K562 (cell line): Measurements from ENCODE around the gene LANCL1. TPM values are rescaled to one million over a fixed set of nuclear protein-coding genes. Genes with fewer than 3 reads are reported as not detected.

ENCODE experiments used
- ATAC-seq: fragments of 200-7000 bp; cut with Tn5 transposase; 3 replicates; pipeline ENCODE4 v1.9.1; 2020; ENCODE audit warnings: moderate library complexity
- BruUV-seq: library from RNA; stranded (reverse); fragments of 400-500 nt; replicated peaks from 2 replicates; lab custom pipeline; 2021; lab: Mats Ljungman, UMichigan
- CTCF ChIA-PET: fragments of 300-600 bp; formaldehyde crosslinking; extraction: SDS; loops from one replicate; lab custom pipeline; 2021; ENCODE audit warnings: low intra/inter-chr PET ratio; lab: Yijun Ruan, JAX
- POLR2A ChIA-PET: fragments of 300-600, 350-650 bp; sonication (Branson Sonifier 250); formaldehyde crosslinking; extraction: SDS; loops from one replicate; lab custom pipeline; 2021; ENCODE audit warnings: antibody characterized with exemption, inconsistent platforms; lab: Yijun Ruan, JAX
- DNase-seq, 4 experiments: peaks; one replicate each; pipeline versions ENCODE4 v3.0.0 to v3.0.0-alpha.2; 2011 to 2018; ENCODE audit warnings: low spot score in 3 of 4, mixed read lengths in 3 of 4; ENCODE audit errors: extremely low read depth in 1 of 4
- FAIRE-seq: peaks from 2 replicates; lab custom pipeline; 2011; peaks lifted over from hg19 to GRCh38; lab: Jason Lieb, UNC
- H2AFZ ChIP-seq: 2 replicates; pipeline ENCODE4 v1.6.0; 2011; ENCODE audit warnings: low read depth, low read length, control low read depth, inconsistent platforms
- H3K27ac ChIP-seq: fragments of 200-600 bp; 3 replicates; pipeline ENCODE4 v1.8.0; 2011; ENCODE audit warnings: low read depth, mild to moderate bottlenecking, control low read depth, inconsistent platforms, low read length, moderate library complexity, mixed read lengths; ENCODE audit errors: extremely low read depth
- H3K27me3 ChIP-seq, 2 experiments: fragments of 300-600 bp in 1 of 2; 2 replicates in 1 of 2; 3 replicates in 1 of 2; pipeline versions ENCODE4 v1.6.0 to v1.8.0; 2011; ENCODE audit warnings: inconsistent platforms in 2 of 2, low read length in 2 of 2, mild to moderate bottlenecking in 1 of 2, mixed read lengths in 1 of 2, moderate library complexity in 1 of 2; ENCODE audit not compliant: control insufficient read depth in 2 of 2, insufficient read depth in 2 of 2
- H3K36me3 ChIP-seq: fragments of 300-600 bp; 3 replicates; pipeline ENCODE4 v1.8.0; 2011; ENCODE audit warnings: mild to moderate bottlenecking, low read length, inconsistent platforms; ENCODE audit not compliant: control insufficient read depth, insufficient read depth
- H3K4me1 ChIP-seq, 2 experiments: fragments of 200-600 bp in 1 of 2; replicated peaks in 1 of 2; 2 replicates in 1 of 2; 3 replicates in 1 of 2; pipeline versions ENCODE4 v1.5.1 to v1.8.0; 2011; ENCODE audit warnings: inconsistent platforms in 2 of 2, low read length in 2 of 2, mild to moderate bottlenecking in 1 of 2, mixed read lengths in 1 of 2, moderate library complexity in 1 of 2; ENCODE audit not compliant: control insufficient read depth in 2 of 2, insufficient read depth in 2 of 2
- H3K4me2 ChIP-seq: 2 replicates; pipeline ENCODE4 v1.6.1; 2011; ENCODE audit warnings: low read length, control low read depth, inconsistent platforms, mixed read lengths; ENCODE audit not compliant: insufficient read depth
- H3K4me3 ChIP-seq: fragments of 200-600 bp; sonication (generic), shearing (Covaris generic); 2 replicates; pipeline ENCODE4 v1.5.1; 2016; ENCODE audit warnings: control low read depth, inconsistent platforms
- H3K79me2 ChIP-seq: fragments of 200-600 bp; 3 replicates; pipeline ENCODE4 v1.8.0; 2011; ENCODE audit warnings: low read length, inconsistent platforms; ENCODE audit not compliant: control insufficient read depth, insufficient read depth
- H3K9ac ChIP-seq, 2 experiments: 2 replicates each; pipeline versions ENCODE4 v1.6.0 to v1.6.1; 2011; ENCODE audit warnings: low read depth in 2 of 2, low read length in 2 of 2, control low read depth in 1 of 2, inconsistent platforms in 1 of 2, mild to moderate bottlenecking in 1 of 2, mixed read lengths in 1 of 2; ENCODE audit not compliant: insufficient read depth in 1 of 2
- H3K9me1 ChIP-seq: one replicate; pipeline ENCODE4 v1.6.0; 2011; ENCODE audit warnings: inconsistent platforms, mild to moderate bottlenecking, low read length, moderate library complexity; ENCODE audit not compliant: control insufficient read depth, insufficient read depth
- H3K9me3 ChIP-seq: replicated peaks from 2 replicates; pipeline ENCODE4 v1.5.1; 2011; ENCODE audit warnings: low read depth, low read length, inconsistent platforms; ENCODE audit not compliant: control insufficient read depth, insufficient read depth
- H4K20me1 ChIP-seq: replicated peaks from 2 replicates; pipeline ENCODE4 v1.6.1; 2011; ENCODE audit warnings: low read length, inconsistent platforms, mixed read lengths; ENCODE audit not compliant: control insufficient read depth, insufficient read depth
- CTCF ChIP-seq, 3 experiments: IDR thresholded peaks in 2 of 3; conservative IDR thresholded peaks in 1 of 3; 2 replicates each; pipeline ENCODE4 v1.5.1; 2011 to 2012; ENCODE audit warnings: low read length in 3 of 3, mild to moderate bottlenecking in 3 of 3, control low read depth in 2 of 3, improper control_type of control experiment in 1 of 3, inconsistent platforms in 1 of 3, low read depth in 1 of 3, mixed read lengths in 1 of 3, moderate library complexity in 1 of 3; ENCODE audit not compliant: insufficient read depth in 2 of 3
- GTF2E2 ChIP-seq: fragments of 200-800 bp; sonication (Bioruptor generic); IDR thresholded peaks from 2 replicates; pipeline ENCODE4 v1.6.1; 2016; ENCODE audit warnings: missing genetic modification characterization, missing compliant biosample characterization
- MEF2A ChIP-seq: IDR thresholded peaks from 2 replicates; pipeline ENCODE4 v1.6.1; 2011; ENCODE audit warnings: low read depth, mild to moderate bottlenecking, low read length, moderate library complexity; ENCODE audit not compliant: control insufficient read depth
- NFXL1 ChIP-seq: fragments of 450-650 bp; formaldehyde crosslinking; IDR thresholded peaks from 2 replicates; pipeline ENCODE4 v1.4.0; 2021; ENCODE audit warnings: mild to moderate bottlenecking
- PHF8 ChIP-seq: fragments of 200-600 bp; sonication (generic); IDR thresholded peaks from 2 replicates; pipeline ENCODE4 v1.6.1; 2012; ENCODE audit warnings: mixed run types, mild to moderate bottlenecking, inconsistent platforms, low read length, moderate library complexity, borderline replicate concordance
- RAD21 ChIP-seq, 2 experiments: fragments of 250-450 bp in 1 of 2; fragments of 450-650 bp in 1 of 2; sonication (Bioruptor Pico) in 1 of 2; formaldehyde crosslinking in 1 of 2; IDR thresholded peaks in 1 of 2; conservative IDR thresholded peaks in 1 of 2; 2 replicates each; pipeline versions ENCODE4 v1.4.0 to v1.8.0; 2020 to 2022; ENCODE audit warnings: mild to moderate bottlenecking in 2 of 2, moderate library complexity in 1 of 2
- SMC3 ChIP-seq: conservative IDR thresholded peaks from 2 replicates; pipeline ENCODE4 v1.6.1; 2011; ENCODE audit warnings: low read depth, low read length, improper control_type of control experiment; ENCODE audit not compliant: insufficient read depth
- TAF1 ChIP-seq: IDR thresholded peaks from 2 replicates; pipeline ENCODE4 v1.6.1; 2011; ENCODE audit warnings: mild to moderate bottlenecking, low read length, moderate library complexity; ENCODE audit not compliant: insufficient read depth, control insufficient read depth, severe bottlenecking; ENCODE audit errors: extremely low read depth
- ZNF239 ChIP-seq: fragments of 250-450 bp; sonication (Bioruptor Pico); IDR thresholded peaks from 2 replicates; pipeline ENCODE4 v1.4.0; 2020; ENCODE audit warnings: mild to moderate bottlenecking
- ZNF778 ChIP-seq: fragments of 450-650 bp; formaldehyde crosslinking; IDR thresholded peaks from 2 replicates; pipeline ENCODE4 v1.4.0; 2020; ENCODE audit warnings: mild to moderate bottlenecking, moderate library complexity
- WGBS: fragments of 100-300 bp; shearing (Covaris generic); methylation state at CpG from one replicate; pipeline ENCODE4 v1.1.6; 2016; ENCODE audit warnings: low coverage, mixed read lengths; ENCODE audit not compliant: insufficient coverage; ENCODE audit errors: missing lambda C conversion rate; 5-methylcytosine and 5-hydroxymethylcytosine counted together
- in situ Hi-C: fragments of 300-500 bp; cut with MboI; formaldehyde crosslinking; loops from 4 replicates; pipeline ENCODE4 v1.15.0; 2018; ENCODE audit warnings: inconsistent platforms, mixed read lengths
- intact Hi-C: fragments of 100-400 bp; cut with micrococcal nuclease; formaldehyde crosslinking; loops from 2 replicates; pipeline ENCODE4 v1.14.2; 2022
- polyA plus RNA-seq, 8 experiments: library from polyadenylated mRNA; depleted of rRNA in 4 of 8; stranded (reverse) in 5 of 8; unstranded in 3 of 8; fragments of >200 nt; fragmentation: Nextera tagmentation in 2 of 8; fragmentation: Illumina TruSeq in 1 of 8; extraction: Ambion mirVana in 2 of 8; extraction: Trizol in 1 of 8; gene quantifications; 2 replicates each; pipeline versions ENCODE4 v1.2.1 to v1.2.3, GENCODE V29; 2011 to 2014; ENCODE audit warnings: inconsistent platforms in 1 of 8, missing spikeins in 1 of 8
- total RNA-seq, 7 experiments: library from RNA; depleted of rRNA in 6 of 7; stranded (reverse); fragments of >200 nt in 6 of 7; fragmentation: Illumina TruSeq in 2 of 7; extraction: Trizol in 2 of 7; gene quantifications; 2 replicates each; pipeline versions ENCODE4 v1.2.1 to v1.2.3, GENCODE V29; 2011 to 2021; ENCODE audit warnings: low replicate concordance in 1 of 7

The LANCL1 gene
- total and polyA plus RNA-seq, 9 of the 15 experiments (the other 6 are each of a cell fraction or from before 2014, with no cell fraction given) = 15.3 to 56.3 (median 30.1) TPM

GRCh38 chr2:210503725-210504191 lies 27.2 kb upstream of the LANCL1 start:
- Histone ChIP-seq H2AFZ (no peak overlapping the region), H3K9me1 (no peaks in the 10 kb centered on the region), H3K79me2 (no peaks in the 10 kb centered on the region), H3K9me3 (no peaks in the 10 kb centered on the region), H4K20me1 (no peaks in the 10 kb centered on the region), H3K36me3 (no peaks in the 10 kb centered on the region), H3K4me3 (no peak overlapping the region), H3K27me3 (no peaks in the 10 kb centered on the region), H3K4me2 (no peak overlapping the region), H3K4me1 (no peaks in the 10 kb centered on the region), H3K9ac (no peak overlapping the region), H3K27ac (no peak overlapping the region)
- BruUV-seq = no TSS peak
- intact Hi-C loops = no loop called here
- TF ChIP-seq PHF8 (no peak), ZNF239 (no peak)
- ChIA-PET POLR2A (no interaction called here), CTCF (no interaction called here)
- no peak for DNase-seq
- WGBS = 10% methylated on average over 5 of the region's 5 CpGs
- in situ Hi-C loops = no loop called here
- no peak for FAIRE-seq
- no peak for ATAC-seq

- ATAC-seq (peak; percentile 71), DNase-seq (peak; percentile 29 to 41 (median 35)), FAIRE-seq (peak; percentile 37)
- Histone ChIP-seq H3K4me1 (no peaks in the 10 kb centered on the region), H3K4me2 (no peak overlapping the region), H2AFZ (no peak overlapping the region), H3K4me3 (no peak overlapping the region), H3K9me1 (no peaks in the 10 kb centered on the region), H3K27ac (no peak overlapping the region), H3K9ac (no peak overlapping the region), H3K9me3 (no peaks in the 10 kb centered on the region), H3K36me3 (no peaks in the 10 kb centered on the region), H4K20me1 (no peaks in the 10 kb centered on the region), H3K27me3 (no peaks in the 10 kb centered on the region), H3K79me2 (no peaks in the 10 kb centered on the region)
- ChIA-PET CTCF (no interaction called here), POLR2A (no interaction called here)
- no TSS peak for BruUV-seq
- intact Hi-C loops (no loop called here), in situ Hi-C loops (no loop called here)
- whole genome bisulfite sequencing = 0% methylated on average over 7 of the region's 7 CpGs
- TF ChIP-seq RAD21 (CRISPR knock-in tag; conservative IDR thresholded peaks at IDR 0.05 in 1 of 2, IDR thresholded peaks at IDR 0.05 in 1 of 2) = peak in 1 of 2 experiments; percentile 29; a peak in 1 of 4 replicates
- TF ChIP-seq NFXL1 (CRISPR knock-in tag) = no peak
- TF ChIP-seq MEF2A = no peak
- TF ChIP-seq CTCF (IDR thresholded peaks at IDR 0.05 in 2 of 3, conservative IDR thresholded peaks at IDR 0.05 in 1 of 3; ENCODE audit: insufficient read depth in 2 of 3, low read depth in 1 of 3, low read length in 3 of 3) = peak; percentile 49 to 56 (median 52)
- no peak for TF ChIP-seq TAF1
- TF ChIP-seq GTF2E2 = no peak
- no peak for TF ChIP-seq ZNF778 (CRISPR knock-in tag)
- TF ChIP-seq SMC3 = 0 out of 2 replicates have a peak, but pooled peaks have one; percentile 7
Observed at GRCh38 chr2:210503001-210503623, 26.6 kb upstream of the LANCL1 start.
